ENCODE data around the gene CTPS2. TPM values are rescaled to one million over a fixed set of nuclear protein-coding genes. Genes with fewer than 3 reads are reported as not detected.

The CTPS2 gene
- polyA plus RNA-seq, 1 experiment: 3.7 TPM

- ChIA-PET POLR2A (no interaction called here), CTCF (no interaction called here)
- DNase-seq (ENCODE audit: low read depth): no peak
- no peak for TF ChIP-seq CTCF (IDR thresholded peaks at IDR 0.05; ENCODE audit: insufficient read depth, low read depth, low read length)
- no peaks in the 10 kb centered on the region for H3K27me3 ChIP-seq (ENCODE audit: control insufficient read depth, insufficient read depth, low read length)
- H3K36me3 ChIP-seq (ENCODE audit: control insufficient read depth, insufficient read depth, low read length): no peaks in the 10 kb centered on the region
- peak overlapping the region; percentile 64 for H3K4me3 ChIP-seq (ENCODE audit: low read depth, low read length)
These were observed 449 bp downstream of the CTPS2 start for GRCh38 chrX:16711893-16712547.

DNA sequence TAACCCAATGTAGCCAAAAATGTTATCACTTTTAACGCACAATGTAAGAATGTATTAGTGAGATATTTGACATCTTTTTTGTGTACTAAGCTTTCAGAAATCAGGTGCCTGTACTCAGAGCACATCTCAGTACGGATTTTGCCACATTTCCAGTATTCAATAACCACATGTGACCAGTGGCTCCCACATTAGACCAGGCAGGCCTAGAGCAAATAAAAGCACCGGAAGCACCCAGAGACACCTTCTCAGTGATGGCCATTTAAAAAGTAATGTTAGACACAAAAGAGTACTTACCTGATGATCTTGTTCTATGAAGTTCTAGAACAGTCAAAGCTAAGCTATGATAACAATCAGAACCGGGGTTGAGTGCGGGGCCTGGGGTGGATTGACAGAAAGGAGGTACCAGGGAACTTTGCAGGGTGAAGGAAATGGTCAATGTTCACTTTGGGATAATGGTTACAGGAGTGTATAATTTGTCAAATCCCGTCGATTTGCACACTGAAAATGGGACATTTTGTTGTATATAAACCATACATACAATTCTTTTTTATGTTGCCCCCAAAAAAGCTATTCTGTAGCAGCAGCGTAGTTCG lies 1.2 kb downstream of the CTPS2 start:
- no peak for TF ChIP-seq CTCF (IDR thresholded peaks at IDR 0.05; ENCODE audit: insufficient read depth, low read depth, low read length)
- H3K36me3 ChIP-seq (ENCODE audit: control insufficient read depth, insufficient read depth, low read length): no peaks in the 10 kb centered on the region
- POLR2A ChIA-PET: no interaction called here
- H3K4me3 ChIP-seq (ENCODE audit: low read depth, low read length): peak overlapping the region; percentile 64
- DNase-seq (ENCODE audit: low read depth): no peak
- CTCF ChIA-PET: no interaction called here
- H3K27me3 ChIP-seq (ENCODE audit: control insufficient read depth, insufficient read depth, low read length): no peaks in the 10 kb centered on the region

DNA sequence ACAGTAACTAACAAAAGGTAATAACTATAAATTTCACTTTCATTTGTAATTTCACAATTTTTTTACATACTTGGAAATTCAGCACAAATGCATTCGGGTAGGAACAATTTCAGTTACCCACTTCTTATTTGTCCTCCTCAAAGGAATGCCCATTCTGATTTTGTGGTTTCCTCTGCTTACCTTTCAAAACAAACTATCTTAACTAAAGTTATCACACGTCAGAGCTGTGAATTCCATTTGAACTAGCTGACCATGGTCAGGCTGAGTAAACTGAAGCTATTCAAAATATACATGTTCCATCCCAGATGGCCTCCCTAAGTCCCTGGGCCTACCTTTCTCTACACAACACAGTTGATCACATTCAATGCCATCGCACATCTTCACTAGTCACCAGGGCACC lies 4.5 kb downstream of the CTPS2 start:
- Histone ChIP-seq H3K27me3 (ENCODE audit: control insufficient read depth, insufficient read depth, low read length) (no peaks in the 10 kb centered on the region), H3K36me3 (ENCODE audit: control insufficient read depth, insufficient read depth, low read length) (no peaks in the 10 kb centered on the region), H3K4me3 (ENCODE audit: low read depth, low read length) (no peak overlapping the region)
- TF ChIP-seq CTCF (IDR thresholded peaks at IDR 0.05; ENCODE audit: insufficient read depth, low read depth, low read length): no peak
- POLR2A ChIA-PET: no interaction called here
- DNase-seq (ENCODE audit: low read depth): no peak
- CTCF ChIA-PET: no interaction called here

- no peaks in the 10 kb centered on the region for H3K36me3 ChIP-seq (ENCODE audit: control insufficient read depth, insufficient read depth, low read length)
- TF ChIP-seq CTCF (IDR thresholded peaks at IDR 0.05; ENCODE audit: insufficient read depth, low read depth, low read length): no peak
- ChIA-PET CTCF (interaction anchor here (0.7 kb wide), 1 partner anchor 65 kb away, joined by 4 read pairs; no protein-coding TSS in a partner anchor), POLR2A (no interaction called here)
- no peak for DNase-seq (ENCODE audit: low read depth)
- no peaks in the 10 kb centered on the region for H3K27me3 ChIP-seq (ENCODE audit: control insufficient read depth, insufficient read depth, low read length)
- no peak overlapping the region for H3K4me3 ChIP-seq (ENCODE audit: low read depth, low read length)
These were observed 7.1 kb downstream of the CTPS2 start for GRCh38 chrX:16705370-16705769.

GRCh38 chrX:16702700-16703599 lies 9.5 kb downstream of the CTPS2 start:
- ChIA-PET POLR2A (no interaction called here), CTCF (no interaction called here)
- H3K4me3 ChIP-seq (ENCODE audit: low read depth, low read length): no peak overlapping the region
- TF ChIP-seq CTCF (IDR thresholded peaks at IDR 0.05; ENCODE audit: insufficient read depth, low read depth, low read length): no peak
- H3K36me3 ChIP-seq (ENCODE audit: control insufficient read depth, insufficient read depth, low read length): no peaks in the 10 kb centered on the region
- no peak for DNase-seq (ENCODE audit: low read depth)
- H3K27me3 ChIP-seq (ENCODE audit: control insufficient read depth, insufficient read depth, low read length): no peaks in the 10 kb centered on the region

Data from BJ (cell line).